HEK293 (cell line): Measurements from ENCODE around the gene EVA1C.

Experiments used
- CTCF ChIA-PET: fragments of 350-600 bp; formaldehyde crosslinking; extraction: SDS; loops from one replicate; lab custom pipeline; 2021; ENCODE audit warnings: antibody characterized with exemption; lab: Yijun Ruan, JAX
- POLR2A ChIA-PET: fragments of 300-600 bp; formaldehyde crosslinking; extraction: SDS; loops from one replicate; lab custom pipeline; 2020; ENCODE audit warnings: antibody characterized with exemption, inconsistent platforms; lab: Yijun Ruan, JAX
- H3K27ac ChIP-seq: fragments of 200-500 bp; sonication (Bioruptor generic); 2 replicates; pipeline ENCODE4 v1.5.1; 2014; ENCODE audit warnings: low read depth, low read length, control low read depth, inconsistent platforms; ENCODE audit errors: extremely low read depth
- H3K36me3 ChIP-seq, 2 experiments: fragments of 200-500 bp in 1 of 2; sonication (Bioruptor generic) in 1 of 2; 1 replicate in 1 of 2; 2 replicates in 1 of 2; pipeline ENCODE4 v1.5.1; 2014 to 2017; ENCODE audit warnings: inconsistent platforms in 2 of 2, low read length in 2 of 2; ENCODE audit not compliant: control insufficient read depth in 2 of 2, insufficient read depth in 1 of 2
- H3K4me1 ChIP-seq: fragments of 200-500 bp; sonication (Bioruptor generic); 2 replicates; pipeline ENCODE4 v1.5.1; 2014; ENCODE audit warnings: mild to moderate bottlenecking, low read length, inconsistent platforms; ENCODE audit not compliant: control insufficient read depth, insufficient read depth
- H3K4me3 ChIP-seq: 2 replicates; pipeline ENCODE4 v1.5.1; 2011; ENCODE audit warnings: low read depth, mild to moderate bottlenecking, control low read depth, low read length, moderate library complexity
- H3K9me3 ChIP-seq: fragments of 200-500 bp; sonication (Bioruptor generic); 2 replicates; pipeline ENCODE4 v1.5.1; 2014; ENCODE audit warnings: low read depth, low read length, inconsistent platforms; ENCODE audit not compliant: control insufficient read depth, insufficient read depth
- ATF2 ChIP-seq: fragments of 450-650 bp; formaldehyde crosslinking; IDR thresholded peaks from 2 replicates; pipeline ENCODE4 v1.5.1; 2016; ENCODE audit warnings: missing biosample characterization, missing genetic modification characterization, low read depth
- FEZF1 ChIP-seq: fragments of 450-650 bp; formaldehyde crosslinking; IDR thresholded peaks from 2 replicates; pipeline ENCODE4 v1.5.1; 2016; ENCODE audit warnings: missing biosample characterization, missing genetic modification characterization
- KLF7 ChIP-seq: fragments of 450-650 bp; formaldehyde crosslinking; IDR thresholded peaks from 2 replicates; pipeline ENCODE4 v1.5.1; 2016; ENCODE audit warnings: missing biosample characterization, missing genetic modification characterization, borderline replicate concordance
- SALL2 ChIP-seq: fragments of 450-650 bp; formaldehyde crosslinking; IDR thresholded peaks from 2 replicates; pipeline ENCODE4 v1.5.0; 2017; ENCODE audit warnings: missing biosample characterization, mild to moderate bottlenecking, missing genetic modification characterization, borderline replicate concordance
- ZBTB17 ChIP-seq: fragments of 450-650 bp; formaldehyde crosslinking; IDR thresholded peaks from 2 replicates; pipeline ENCODE4 v1.5.1; 2016; ENCODE audit warnings: missing biosample characterization, missing genetic modification characterization
- ZBTB8A ChIP-seq: fragments of 450-650 bp; formaldehyde crosslinking; IDR thresholded peaks from 2 replicates; pipeline ENCODE4 v1.5.1; 2016; ENCODE audit warnings: missing biosample characterization, missing genetic modification characterization
- ZFP37 ChIP-seq: fragments of 450-650 bp; formaldehyde crosslinking; IDR thresholded peaks from 2 replicates; pipeline ENCODE4 v1.5.1; 2016; ENCODE audit warnings: missing biosample characterization, missing genetic modification characterization
- ZFP41 ChIP-seq: fragments of 450-650 bp; formaldehyde crosslinking; IDR thresholded peaks from 2 replicates; pipeline ENCODE4 v1.5.1; 2016; ENCODE audit warnings: missing biosample characterization, missing genetic modification characterization, borderline replicate concordance
- ZNF10 ChIP-seq: fragments of 450-650 bp; formaldehyde crosslinking; IDR thresholded peaks from 2 replicates; pipeline ENCODE4 v1.5.1; 2017; ENCODE audit warnings: missing biosample characterization, missing genetic modification characterization
- ZNF132 ChIP-seq: fragments of 450-650 bp; formaldehyde crosslinking; IDR thresholded peaks from 2 replicates; pipeline ENCODE4 v1.5.1; 2017; ENCODE audit warnings: missing biosample characterization, missing genetic modification characterization, borderline replicate concordance
- ZNF146 ChIP-seq: fragments of 450-650 bp; formaldehyde crosslinking; IDR thresholded peaks from 2 replicates; pipeline ENCODE4 v1.5.1; 2016; ENCODE audit warnings: missing biosample characterization, missing genetic modification characterization
- ZNF175 ChIP-seq: fragments of 450-650 bp; formaldehyde crosslinking; IDR thresholded peaks from 2 replicates; pipeline ENCODE4 v1.5.1; 2016; ENCODE audit warnings: missing biosample characterization, missing genetic modification characterization
- ZNF184 ChIP-seq: fragments of 450-650 bp; IDR thresholded peaks from 2 replicates; pipeline ENCODE4 v1.5.1; 2018; ENCODE audit warnings: missing biosample characterization, mild to moderate bottlenecking, missing genetic modification characterization
- ZNF2 ChIP-seq: fragments of 450-650 bp; formaldehyde crosslinking; IDR thresholded peaks from 2 replicates; pipeline ENCODE4 v1.5.1; 2016; ENCODE audit warnings: missing biosample characterization, missing genetic modification characterization
- ZNF302 ChIP-seq: fragments of 450-650 bp; formaldehyde crosslinking; IDR thresholded peaks from 2 replicates; pipeline ENCODE4 v1.5.1; 2016; ENCODE audit warnings: missing biosample characterization, missing genetic modification characterization, low read depth
- ZNF311 ChIP-seq: fragments of 450-650 bp; formaldehyde crosslinking; IDR thresholded peaks from 2 replicates; pipeline ENCODE4 v1.5.1; 2017; ENCODE audit warnings: missing biosample characterization, missing genetic modification characterization, borderline replicate concordance
- ZNF366 ChIP-seq: fragments of 450-650 bp; formaldehyde crosslinking; conservative IDR thresholded peaks from 2 replicates; pipeline ENCODE4 v1.5.1; 2016; ENCODE audit warnings: missing biosample characterization, missing genetic modification characterization
- ZNF600 ChIP-seq: fragments of 450-650 bp; formaldehyde crosslinking; IDR thresholded peaks from 2 replicates; pipeline ENCODE4 v1.5.1; 2016; ENCODE audit warnings: missing biosample characterization, missing genetic modification characterization
- ZNF626 ChIP-seq: fragments of 450-650 bp; sonication (Bioruptor Pico); formaldehyde crosslinking; IDR thresholded peaks from 2 replicates; pipeline ENCODE4 v1.5.1; 2018; ENCODE audit warnings: missing biosample characterization, missing genetic modification characterization, inconsistent platforms
- ZNF777 ChIP-seq: fragments of 450-650 bp; formaldehyde crosslinking; IDR thresholded peaks from 2 replicates; pipeline ENCODE4 v1.5.1; 2017; ENCODE audit warnings: missing biosample characterization, missing genetic modification characterization, borderline replicate concordance
- TF ChIP-seq, protein P1 (sequence below): fragments of 450-650 bp; formaldehyde crosslinking; IDR thresholded peaks from 2 replicates; pipeline ENCODE4 v1.5.1; 2016; ENCODE audit warnings: missing biosample characterization, missing genetic modification characterization

The EVA1C gene

GRCh38 chr21:32521736-32522355 lies 109.3 kb downstream of the EVA1C start:
- H3K36me3 ChIP-seq: no peaks in the 10 kb centered on the region
- TF ChIP-seq ZNF184 (tag by site-specific recombination) (0 out of 2 replicates have a peak, but pooled peaks have one; percentile 4), ZNF132 (tag by site-specific recombination) (no peak), ZNF366 (tag by site-specific recombination) (0 out of 2 replicates have a peak, but pooled peaks have one; percentile 2), SALL2 (no peak), ZNF10 (tag by site-specific recombination) (0 out of 2 replicates have a peak, but pooled peaks have one; percentile 3), ZNF777 (tag by site-specific recombination) (no peak), ZBTB17 (tag by site-specific recombination) (peak; percentile 6; the same call in 1 of the 2 replicates), ZBTB8A (tag by site-specific recombination) (peak; percentile 63)
- TF ChIP-seq, all 188 proteins: peak for 5
- ChIA-PET CTCF (interaction anchor here (0.7 to 1.2 kb wide), 4 partner anchors 20 to 79 kb away, joined by 3 to 6 read pairs (median 4); no protein-coding TSS in a partner anchor), POLR2A (interaction anchor here (0.7 to 1.2 kb wide), 2 partner anchors 17 to 48 kb away, joined by 3 to 5 read pairs; no protein-coding TSS in a partner anchor)
- Histone ChIP-seq H3K27ac (no peak overlapping the region), H3K4me1 (no peaks in the 10 kb centered on the region), H3K9me3 (no peaks in the 10 kb centered on the region), H3K4me3 (no peak overlapping the region)

- ChIA-PET CTCF (interaction anchor here (0.8 to 0.9 kb wide), 2 partner anchors 8 to 46 kb away, joined by 4 to 5 read pairs; no protein-coding TSS in a partner anchor), POLR2A (no interaction called here)
- Histone ChIP-seq H3K36me3 (no peaks in the 10 kb centered on the region), H3K4me1 (no peaks in the 10 kb centered on the region), H3K9me3 (no peaks in the 10 kb centered on the region), H3K27ac (no peak overlapping the region), H3K4me3 (no peak overlapping the region)
- TF ChIP-seq KLF7 (tag by site-specific recombination) (no peak), ZFP37 (tag by site-specific recombination) (no peak), ZNF311 (no peak), ATF2 (no peak), ZNF2 (tag by site-specific recombination) (no peak), ZNF302 (tag by site-specific recombination) (no peak), ZNF626 (tag by site-specific recombination) (no peak), ZNF175 (tag by site-specific recombination) (no peak), ZNF600 (tag by site-specific recombination) (no peak), ZFP41 (tag by site-specific recombination) (no peak), ZNF146 (tag by site-specific recombination) (no peak)
These were observed 111.0 kb downstream of the EVA1C start for GRCh38 chr21:32523463-32523862.

GRCh38 chr21:32523988-32524719 lies 111.6 kb downstream of the EVA1C start:
- POLR2A ChIA-PET: no interaction called here
- no peaks in the 10 kb centered on the region for H3K36me3 ChIP-seq
- TF ChIP-seq ZBTB17 (tag by site-specific recombination) (0 out of 2 replicates have a peak, but pooled peaks have one; percentile 16), FEZF1 (no peak)
- TF ChIP-seq, protein P1, sequence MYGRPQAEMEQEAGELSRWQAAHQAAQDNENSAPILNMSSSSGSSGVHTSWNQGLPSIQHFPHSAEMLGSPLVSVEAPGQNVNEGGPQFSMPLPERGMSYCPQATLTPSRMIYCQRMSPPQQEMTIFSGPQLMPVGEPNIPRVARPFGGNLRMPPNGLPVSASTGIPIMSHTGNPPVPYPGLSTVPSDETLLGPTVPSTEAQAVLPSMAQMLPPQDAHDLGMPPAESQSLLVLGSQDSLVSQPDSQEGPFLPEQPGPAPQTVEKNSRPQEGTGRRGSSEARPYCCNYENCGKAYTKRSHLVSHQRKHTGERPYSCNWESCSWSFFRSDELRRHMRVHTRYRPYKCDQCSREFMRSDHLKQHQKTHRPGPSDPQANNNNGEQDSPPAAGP (tag by site-specific recombination): 0 out of 2 replicates have a peak, but pooled peaks have one; percentile 24
- TF ChIP-seq, all 188 proteins: peak for 2
- Histone ChIP-seq H3K4me1 (no peaks in the 10 kb centered on the region), H3K9me3 (no peaks in the 10 kb centered on the region), H3K4me3 (no peak overlapping the region), H3K27ac (no peak overlapping the region)
- CTCF ChIA-PET: interaction anchor here (0.6 to 1.1 kb wide), 3 partner anchors 34 to 77 kb away, joined by 3 to 5 read pairs (median 4); no protein-coding TSS in a partner anchor
